BLaER1 treated with 17β-estradiol and CSF1 and Interleukin-3, amounts not matched to agents 10 nM and 100 nM (cell line): ENCODE data around the gene NCAPH2.

Experiments used
- H3K27ac ChIP-seq, 11 experiments: shearing (Covaris generic); formaldehyde crosslinking; 2 replicates each; pipeline ENCODE4 v1.8.1; 2022
- H3K27me3 ChIP-seq, 11 experiments: shearing (Covaris generic); formaldehyde crosslinking; 2 replicates each; pipeline ENCODE4 v1.8.1; 2022
- H3K36me3 ChIP-seq, 11 experiments: shearing (Covaris generic); formaldehyde crosslinking; 2 replicates each; pipeline ENCODE4 v1.8.1; 2022
- H3K4me1 ChIP-seq, 10 experiments: shearing (Covaris generic); formaldehyde crosslinking; 2 replicates each; pipeline ENCODE4 v1.8.1; 2022
- H3K4me2 ChIP-seq, 11 experiments: shearing (Covaris generic); formaldehyde crosslinking; 2 replicates each; pipeline ENCODE4 v1.8.1; 2022
- H3K4me3 ChIP-seq, 10 experiments: shearing (Covaris generic); formaldehyde crosslinking; 2 replicates each; pipeline ENCODE4 v1.8.1; 2022
- H3K9ac ChIP-seq, 11 experiments: shearing (Covaris generic); formaldehyde crosslinking; 2 replicates each; pipeline ENCODE4 v1.8.1; 2022
- H3K9me3 ChIP-seq, 11 experiments: shearing (Covaris generic); formaldehyde crosslinking; replicated peaks in 1 of 11; 2 replicates each; pipeline ENCODE4 v1.8.1; 2022
- H4K20me1 ChIP-seq, 11 experiments: shearing (Covaris generic); formaldehyde crosslinking; 2 replicates each; pipeline ENCODE4 v1.8.1; 2022
- Cebpa-rat ChIP-seq, 11 experiments: shearing (Covaris generic); IDR thresholded peaks; 2 replicates each; pipeline ENCODE4 v1.8.1; 2022

Gene NCAPH2

DNA sequence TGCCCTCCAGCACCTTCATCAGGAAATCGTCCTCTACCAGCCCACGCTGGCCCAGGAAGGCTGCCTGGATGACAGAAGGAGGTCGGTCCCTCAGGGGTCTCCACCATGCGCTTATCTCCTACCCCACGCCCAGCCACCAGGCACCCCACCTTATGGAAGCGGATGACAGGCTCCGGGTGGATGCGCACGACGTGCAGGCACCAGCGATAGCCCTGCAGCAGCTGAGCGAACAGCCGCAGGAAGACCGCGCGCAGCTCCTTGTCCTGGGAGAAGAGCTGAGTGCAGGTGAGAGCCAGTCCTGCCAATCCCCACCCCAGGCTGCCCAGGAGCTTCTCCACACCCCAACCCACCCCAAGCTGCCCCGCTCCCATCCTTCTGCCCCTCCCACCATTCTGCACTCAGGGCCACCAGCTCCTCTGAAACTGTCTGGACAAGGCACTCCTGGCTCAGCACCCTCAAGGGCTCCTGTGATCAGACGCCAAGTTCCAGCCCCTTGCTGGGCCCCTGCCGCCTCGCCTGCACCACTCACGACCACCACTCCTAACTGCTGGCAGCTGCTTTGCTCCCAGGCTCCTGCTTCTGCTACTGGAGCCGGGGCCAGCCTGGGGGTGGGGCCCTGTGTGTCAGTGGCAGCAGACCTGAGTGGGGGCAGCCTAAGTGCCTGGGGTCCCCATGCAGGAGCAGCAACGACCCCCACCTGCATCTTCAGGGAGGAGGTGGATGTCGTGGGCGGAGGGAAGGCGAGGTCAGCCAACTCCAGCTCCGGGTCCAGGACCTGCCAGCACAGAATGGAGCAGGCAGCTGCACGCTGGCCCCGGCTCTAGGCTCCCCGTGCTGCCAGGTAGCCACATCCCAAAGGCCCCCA lies 42.7 kb upstream of the NCAPH2 start:
- Histone ChIP-seq H3K27ac (no peak overlapping the region), H3K36me3 (peaks cover 70 to 79% (median 72%) of the 10 kb centered on the region in 11 experiments)

DNA sequence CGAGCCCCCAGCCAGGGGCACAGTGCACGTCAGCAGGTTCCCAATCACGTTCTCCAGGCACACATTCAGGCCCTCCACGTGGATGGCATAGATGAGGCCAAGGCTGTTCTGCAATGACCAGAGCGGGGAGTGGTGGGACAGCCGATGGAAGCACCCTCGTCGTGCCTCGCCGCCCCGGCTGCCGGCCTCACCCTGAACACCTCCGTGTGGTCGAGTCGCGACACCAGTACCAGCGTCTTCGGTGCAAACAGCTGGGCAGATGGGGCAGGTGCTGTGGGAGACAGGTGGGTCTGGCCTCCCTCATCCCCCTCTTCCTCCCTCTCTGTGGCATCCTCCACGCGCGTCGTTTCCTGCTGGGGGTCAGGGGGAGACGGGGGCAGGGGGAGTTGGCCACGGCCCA lies 40.7 kb upstream of the NCAPH2 start:
- Histone ChIP-seq H3K36me3 (peaks cover 50 to 59% (median 51%) of the 10 kb centered on the region in 11 experiments), H3K4me2 (peak overlapping the region in 8 of 11 experiments; percentile 87 to 100 (median 98); a peak in 17 of 22 replicates), H3K9ac (peak overlapping the region in 6 of 11 experiments; percentile 1 to 39 (median 24); a peak in 3 of 22 replicates)

More for the DNA sequence above, 42.7 kb upstream of the NCAPH2 start:
- Histone ChIP-seq H3K27me3 (peaks cover 0 to 7% (median 0%) of the 10 kb centered on the region in 11 experiments; a peak in 2 of 22 replicates), H3K4me3 (no peak overlapping the region), H3K4me2 (no peak overlapping the region), H3K9ac (no peak overlapping the region), H4K20me1 (peaks cover 43 to 100% (median 84%) of the 10 kb centered on the region in 11 experiments), H3K9me3 (no peaks in the 10 kb centered on the region), H3K4me1 (peaks cover 26 to 41% (median 40%) of the 10 kb centered on the region in 10 experiments)
- TF ChIP-seq Cebpa-rat (IDR thresholded peaks at IDR 0.05) = no peak

GRCh38 chr22:50467773-50468440 lies 40.1 kb upstream of the NCAPH2 start:
- Histone ChIP-seq H3K9me3 (no peaks in the 10 kb centered on the region), H3K27ac (peak overlapping the region in 7 of 11 experiments; percentile 20 to 90 (median 83); a peak in 11 of 22 replicates), H3K4me3 (peak overlapping the region in 6 of 10 experiments; percentile 0 to 53 (median 33); a peak in 6 of 20 replicates), H4K20me1 (peaks cover 69 to 100% (median 93%) of the 10 kb centered on the region in 11 experiments), H3K27me3 (peaks cover 0 to 7% (median 0%) of the 10 kb centered on the region in 11 experiments; a peak in 2 of 22 replicates), H3K36me3 (peaks cover 45 to 54% (median 46%) of the 10 kb centered on the region in 11 experiments), H3K4me2 (peak overlapping the region; percentile 87 to 100 (median 98)), H3K9ac (peak overlapping the region; percentile 35 to 94 (median 62); a peak in 19 of 22 replicates), H3K4me1 (peaks cover 52 to 67% (median 66%) of the 10 kb centered on the region in 10 experiments)
- TF ChIP-seq Cebpa-rat (IDR thresholded peaks at IDR 0.05) = no peak

More for the DNA sequence above, 40.7 kb upstream of the NCAPH2 start:
- Histone ChIP-seq H3K27me3 (peaks cover 0 to 7% (median 0%) of the 10 kb centered on the region in 11 experiments; a peak in 2 of 22 replicates), H3K27ac (peak overlapping the region in 1 of 11 experiments; percentile 3; a peak in 1 of 22 replicates), H4K20me1 (peaks cover 63 to 100% (median 93%) of the 10 kb centered on the region in 11 experiments), H3K4me3 (no peak overlapping the region), H3K9me3 (no peaks in the 10 kb centered on the region), H3K4me1 (peaks cover 46 to 61% (median 60%) of the 10 kb centered on the region in 10 experiments)
- no peak for TF ChIP-seq Cebpa-rat (IDR thresholded peaks at IDR 0.05)

DNA sequence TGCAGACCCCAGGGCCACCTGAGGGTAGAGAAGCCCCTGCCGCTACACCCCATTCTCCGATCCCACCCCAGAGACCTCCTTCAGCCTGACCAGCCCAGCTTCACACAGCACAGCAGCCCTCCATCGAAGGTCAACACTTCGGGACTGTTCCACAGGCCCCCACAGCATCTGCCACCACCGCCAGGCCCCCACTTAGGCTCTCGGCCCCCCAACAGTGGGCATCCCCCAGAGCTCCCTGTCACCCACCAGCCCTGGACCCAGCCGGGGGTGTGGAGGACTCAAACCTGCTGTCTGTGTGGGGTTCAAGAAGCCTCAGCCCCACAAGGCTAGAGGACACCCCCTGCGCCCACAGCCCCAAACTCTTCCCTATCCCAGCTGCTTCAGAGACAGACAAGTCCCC lies 39.4 kb upstream of the NCAPH2 start:
- Histone ChIP-seq H3K4me3 (peak overlapping the region in 7 of 10 experiments; percentile 15 to 53 (median 45); a peak in 9 of 20 replicates), H3K27ac (peak overlapping the region in 10 of 11 experiments; percentile 32 to 90 (median 76); a peak in 18 of 22 replicates), H3K27me3 (peaks cover 0 to 7% (median 0%) of the 10 kb centered on the region in 11 experiments; a peak in 2 of 22 replicates), H3K9me3 (no peaks in the 10 kb centered on the region), H3K9ac (peak overlapping the region; percentile 35 to 94 (median 62); a peak in 21 of 22 replicates), H3K4me2 (peak overlapping the region; percentile 87 to 100 (median 98)), H3K36me3 (peaks cover 38 to 51% (median 39%) of the 10 kb centered on the region in 11 experiments), H3K4me1 (peaks cover 59 to 74% (median 73%) of the 10 kb centered on the region in 10 experiments), H4K20me1 (peaks cover 76 to 100% (median 93%) of the 10 kb centered on the region in 11 experiments)
- TF ChIP-seq Cebpa-rat (IDR thresholded peaks at IDR 0.05) = no peak

DNA sequence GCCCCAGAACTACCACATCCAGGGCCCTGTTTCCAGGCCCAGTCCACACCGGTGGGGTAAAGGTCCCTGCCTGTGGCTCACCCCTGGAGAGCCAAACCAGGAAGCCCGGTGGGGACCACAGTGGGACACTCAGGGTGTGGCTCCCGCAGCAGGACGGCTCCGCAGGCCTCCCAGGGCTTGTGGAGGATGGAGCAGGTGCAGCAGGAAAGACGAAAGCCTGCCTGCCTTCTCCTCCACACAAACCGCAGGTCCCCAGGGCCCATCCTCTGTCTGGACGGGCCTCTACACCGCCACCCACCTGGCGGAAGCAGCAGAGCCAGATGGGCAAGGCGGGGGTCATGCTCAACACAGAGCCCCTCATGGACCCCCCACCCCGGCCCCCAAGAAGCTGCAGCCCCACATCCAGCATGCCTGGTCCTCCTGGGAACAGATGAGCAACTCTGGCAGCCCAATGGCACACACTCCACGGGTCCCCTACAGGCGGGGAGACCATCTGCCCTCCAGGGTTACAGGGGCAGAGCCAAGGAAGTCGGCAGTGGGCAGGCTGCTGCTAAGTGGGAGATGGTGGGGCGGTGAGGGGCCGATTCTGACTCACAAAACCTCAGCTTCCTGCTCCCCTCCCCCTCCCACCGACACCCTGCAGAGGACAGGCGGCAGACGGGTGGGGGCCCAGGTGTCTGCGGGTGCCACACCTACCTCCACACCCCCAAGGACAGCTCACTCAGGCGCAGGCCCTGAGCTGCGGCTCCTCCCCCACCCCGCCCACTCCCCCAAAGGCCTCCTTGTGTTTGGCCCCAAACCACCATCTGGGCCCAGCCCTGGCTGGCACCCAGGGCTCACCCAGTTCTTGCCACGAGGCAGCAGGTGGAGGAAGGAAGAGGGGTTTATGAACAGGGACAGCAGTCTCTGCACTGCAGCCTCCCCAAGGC lies 38.4 kb upstream of the NCAPH2 start:
- H3K4me2 ChIP-seq = peak overlapping the region; percentile 87 to 100 (median 98)

DNA sequence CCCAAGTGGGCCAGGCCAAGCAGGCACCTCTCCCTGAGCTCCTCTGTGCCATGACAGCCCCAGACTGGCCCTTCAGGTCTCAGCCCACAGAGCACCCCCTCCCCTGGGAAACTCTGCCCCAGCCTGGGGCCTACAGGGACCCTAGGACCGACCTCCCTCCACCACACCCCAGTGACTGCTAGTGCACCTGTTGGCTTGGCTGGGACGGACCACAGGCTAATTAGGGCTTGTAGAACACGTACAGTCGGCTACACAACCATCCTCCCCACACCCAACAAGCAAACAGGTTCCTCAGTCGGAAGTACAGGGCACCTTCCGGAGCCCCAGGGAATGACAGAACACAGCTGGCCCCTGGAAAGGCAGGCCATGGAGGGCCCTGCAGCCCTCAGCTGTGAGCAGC lies 37.5 kb upstream of the NCAPH2 start:
- H3K4me2 ChIP-seq = peak overlapping the region; percentile 87 to 100 (median 98)
- H3K4me1 ChIP-seq = peaks cover 67 to 84% (median 82%) of the 10 kb centered on the region in 10 experiments
- H3K27me3 ChIP-seq = peaks cover 0 to 7% (median 0%) of the 10 kb centered on the region in 11 experiments; a peak in 2 of 22 replicates
- peak overlapping the region in 8 of 10 experiments; percentile 13 to 53 (median 39); a peak in 13 of 20 replicates for H3K4me3 ChIP-seq
- peak overlapping the region in 10 of 11 experiments; percentile 15 to 90 (median 76); a peak in 18 of 22 replicates for H3K27ac ChIP-seq
- H3K36me3 ChIP-seq = peaks cover 19 to 32% (median 20%) of the 10 kb centered on the region in 11 experiments
- H3K9ac ChIP-seq = peak overlapping the region; percentile 35 to 94 (median 62); a peak in 20 of 22 replicates
- peaks cover 83 to 89% (median 88%) of the 10 kb centered on the region in 11 experiments for H4K20me1 ChIP-seq
- TF ChIP-seq Cebpa-rat (IDR thresholded peaks at IDR 0.05) = no peak
- no peaks in the 10 kb centered on the region for H3K9me3 ChIP-seq

More for the DNA sequence above, 38.4 kb upstream of the NCAPH2 start:
- Histone ChIP-seq H3K36me3 (peaks cover 28 to 41% (median 28%) of the 10 kb centered on the region in 11 experiments), H3K9ac (peak overlapping the region; percentile 35 to 94 (median 62); a peak in 20 of 22 replicates), H4K20me1 (peaks cover 83 to 98% (median 91%) of the 10 kb centered on the region in 11 experiments), H3K27ac (peak overlapping the region in 10 of 11 experiments; percentile 41 to 90 (median 76); a peak in 18 of 22 replicates), H3K9me3 (no peaks in the 10 kb centered on the region), H3K4me1 (peaks cover 64 to 79% (median 78%) of the 10 kb centered on the region in 10 experiments), H3K4me3 (peak overlapping the region in 8 of 10 experiments; percentile 15 to 53 (median 44); a peak in 15 of 20 replicates), H3K27me3 (peaks cover 0 to 7% (median 0%) of the 10 kb centered on the region in 11 experiments; a peak in 2 of 22 replicates)
- TF ChIP-seq Cebpa-rat (IDR thresholded peaks at IDR 0.05) = no peak

GRCh38 chr22:50471197-50471847 lies 36.7 kb upstream of the NCAPH2 start:
- peaks cover 76 to 81% (median 80%) of the 10 kb centered on the region in 11 experiments for H4K20me1 ChIP-seq
- H3K4me2 ChIP-seq = peak overlapping the region; percentile 87 to 100 (median 98)
- peak overlapping the region in 10 of 11 experiments; percentile 49 to 94 (median 62); a peak in 17 of 22 replicates for H3K9ac ChIP-seq
- peaks cover 11 to 24% (median 12%) of the 10 kb centered on the region in 11 experiments for H3K36me3 ChIP-seq
- H3K4me1 ChIP-seq = peaks cover 69 to 92% (median 90%) of the 10 kb centered on the region in 10 experiments
- peak overlapping the region in 8 of 11 experiments; percentile 58 to 90 (median 81); a peak in 17 of 22 replicates for H3K27ac ChIP-seq
- peaks cover 0 to 7% (median 0%) of the 10 kb centered on the region in 11 experiments; a peak in 2 of 22 replicates for H3K27me3 ChIP-seq
- no peaks in the 10 kb centered on the region for H3K9me3 ChIP-seq
- no peak for TF ChIP-seq Cebpa-rat (IDR thresholded peaks at IDR 0.05)
- H3K4me3 ChIP-seq = peak overlapping the region in 8 of 10 experiments; percentile 11 to 53 (median 39); a peak in 14 of 20 replicates
